ENCODE measurements around the gene NDST1.

NDST1 gene

GRCh38 chr5:150573867-150574817, 66.2 kb downstream of the NDST1 start:
- Histone ChIP-seq H3K4me2 (ENCODE audit: low read length) (no peak overlapping the region), H3K9me2 (ENCODE audit: low read depth, low read length) (no peaks in the 10 kb centered on the region), H3K27me3 (ENCODE audit: insufficient read depth, low read length) (no peaks in the 10 kb centered on the region), H3F3A (ENCODE audit: insufficient read depth, low read length) (no peaks in the 10 kb centered on the region), H2AFZ (ENCODE audit: low read length) (no peak overlapping the region), H4K20me1 (ENCODE audit: insufficient read depth, low read length) (no peaks in the 10 kb centered on the region), H3K9ac (ENCODE audit: low read length) (no peak overlapping the region), H3K4me1 (ENCODE audit: insufficient read depth, low read length, severe bottlenecking) (no peaks in the 10 kb centered on the region), H3K27ac (ENCODE audit: low read depth, low read length, poor library complexity, severe bottlenecking) (no peak overlapping the region), H3K9me3 (ENCODE audit: low read length) (no peaks in the 10 kb centered on the region), H3K4me3 (ENCODE audit: low read depth, low read length, poor library complexity, severe bottlenecking) (no peak overlapping the region), H3K79me2 (ENCODE audit: insufficient read depth, low read length) (no peaks in the 10 kb centered on the region), H3K36me3 (ENCODE audit: insufficient read depth, low read length) (no peaks in the 10 kb centered on the region)
- no peak for TF ChIP-seq EZH2 (IDR thresholded peaks at IDR 0.05; ENCODE audit: borderline replicate concordance, low read length)
- TF ChIP-seq, protein P1, sequence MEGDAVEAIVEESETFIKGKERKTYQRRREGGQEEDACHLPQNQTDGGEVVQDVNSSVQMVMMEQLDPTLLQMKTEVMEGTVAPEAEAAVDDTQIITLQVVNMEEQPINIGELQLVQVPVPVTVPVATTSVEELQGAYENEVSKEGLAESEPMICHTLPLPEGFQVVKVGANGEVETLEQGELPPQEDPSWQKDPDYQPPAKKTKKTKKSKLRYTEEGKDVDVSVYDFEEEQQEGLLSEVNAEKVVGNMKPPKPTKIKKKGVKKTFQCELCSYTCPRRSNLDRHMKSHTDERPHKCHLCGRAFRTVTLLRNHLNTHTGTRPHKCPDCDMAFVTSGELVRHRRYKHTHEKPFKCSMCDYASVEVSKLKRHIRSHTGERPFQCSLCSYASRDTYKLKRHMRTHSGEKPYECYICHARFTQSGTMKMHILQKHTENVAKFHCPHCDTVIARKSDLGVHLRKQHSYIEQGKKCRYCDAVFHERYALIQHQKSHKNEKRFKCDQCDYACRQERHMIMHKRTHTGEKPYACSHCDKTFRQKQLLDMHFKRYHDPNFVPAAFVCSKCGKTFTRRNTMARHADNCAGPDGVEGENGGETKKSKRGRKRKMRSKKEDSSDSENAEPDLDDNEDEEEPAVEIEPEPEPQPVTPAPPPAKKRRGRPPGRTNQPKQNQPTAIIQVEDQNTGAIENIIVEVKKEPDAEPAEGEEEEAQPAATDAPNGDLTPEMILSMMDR (IDR thresholded peaks at IDR 0.05; ENCODE audit: low read length), result no peak

GRCh38 chr5:150574818-150575547, 67.1 kb downstream of the NDST1 start:
- no peaks in the 10 kb centered on the region for H3F3A ChIP-seq (ENCODE audit: insufficient read depth, low read length)
- H2AFZ ChIP-seq (ENCODE audit: low read length), result no peak overlapping the region
- 0 out of 2 replicates have a peak, but pooled peaks cover 5% of the 10 kb centered on the region for H3K27me3 ChIP-seq (ENCODE audit: insufficient read depth, low read length)
- no peak overlapping the region for H3K9ac ChIP-seq (ENCODE audit: low read length)
- H3K4me3 ChIP-seq (ENCODE audit: low read depth, low read length, poor library complexity, severe bottlenecking), result no peak overlapping the region
- H3K4me1 ChIP-seq (ENCODE audit: insufficient read depth, low read length, severe bottlenecking), result no peaks in the 10 kb centered on the region
- no peak overlapping the region for H3K27ac ChIP-seq (ENCODE audit: low read depth, low read length, poor library complexity, severe bottlenecking)
- no peaks in the 10 kb centered on the region for H3K36me3 ChIP-seq (ENCODE audit: insufficient read depth, low read length)
- TF ChIP-seq, protein P1 (IDR thresholded peaks at IDR 0.05; ENCODE audit: low read length), result no peak
- no peak for TF ChIP-seq EZH2 (IDR thresholded peaks at IDR 0.05; ENCODE audit: borderline replicate concordance, low read length)
- no peaks in the 10 kb centered on the region for H4K20me1 ChIP-seq (ENCODE audit: insufficient read depth, low read length)
- no peaks in the 10 kb centered on the region for H3K9me2 ChIP-seq (ENCODE audit: low read depth, low read length)
- H3K9me3 ChIP-seq (ENCODE audit: low read length), result no peaks in the 10 kb centered on the region
- H3K4me2 ChIP-seq (ENCODE audit: low read length), result no peak overlapping the region
- H3K79me2 ChIP-seq (ENCODE audit: insufficient read depth, low read length), result no peaks in the 10 kb centered on the region

DNA sequence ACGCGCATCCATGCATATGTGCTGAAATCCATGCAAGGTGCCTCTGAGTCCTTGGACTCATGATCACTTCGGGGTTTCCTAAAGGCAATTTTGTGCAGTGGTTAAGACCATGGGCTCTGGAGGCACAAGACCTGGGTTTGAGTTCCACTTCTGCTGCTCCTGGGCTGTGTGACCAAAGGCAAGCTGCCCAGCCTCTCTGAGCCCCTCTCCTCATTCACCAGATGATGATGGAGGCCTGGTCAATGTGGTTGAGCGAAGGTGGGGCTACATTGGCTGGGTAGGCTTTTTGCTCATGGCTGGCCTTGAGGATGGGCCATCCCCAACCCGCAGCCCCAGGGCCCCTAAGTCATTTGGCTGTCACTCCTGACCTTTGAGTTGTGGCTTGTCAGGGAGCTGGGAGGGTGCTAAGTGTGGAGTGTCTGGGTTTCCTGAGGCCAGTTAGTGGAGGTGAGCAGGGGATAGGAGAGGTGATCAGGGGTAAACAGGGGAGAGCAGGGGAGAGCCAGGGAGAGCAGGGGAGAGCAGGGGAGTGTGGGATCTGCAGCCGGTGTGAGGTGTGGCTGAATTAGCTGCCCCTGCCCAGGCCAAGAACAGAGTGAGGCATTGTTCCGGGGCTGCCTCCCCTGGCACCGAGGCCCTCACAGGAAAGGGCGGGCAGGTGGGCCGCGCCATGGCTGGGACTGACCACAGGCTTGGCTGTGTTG, 68.0 kb downstream of the NDST1 start:
- no peak overlapping the region for H3K4me2 ChIP-seq (ENCODE audit: low read length)
- no peak overlapping the region for H3K9ac ChIP-seq (ENCODE audit: low read length)
- H3K27me3 ChIP-seq (ENCODE audit: insufficient read depth, low read length), result 0 out of 2 replicates have a peak, but pooled peaks cover 5% of the 10 kb centered on the region
- H3K79me2 ChIP-seq (ENCODE audit: insufficient read depth, low read length), result no peaks in the 10 kb centered on the region
- H3K4me1 ChIP-seq (ENCODE audit: insufficient read depth, low read length, severe bottlenecking), result no peaks in the 10 kb centered on the region
- no peak overlapping the region for H3K4me3 ChIP-seq (ENCODE audit: low read depth, low read length, poor library complexity, severe bottlenecking)
- no peaks in the 10 kb centered on the region for H4K20me1 ChIP-seq (ENCODE audit: insufficient read depth, low read length)
- no peak overlapping the region for H3K27ac ChIP-seq (ENCODE audit: low read depth, low read length, poor library complexity, severe bottlenecking)
- H3F3A ChIP-seq (ENCODE audit: insufficient read depth, low read length), result no peaks in the 10 kb centered on the region
- H3K36me3 ChIP-seq (ENCODE audit: insufficient read depth, low read length), result no peaks in the 10 kb centered on the region
- no peak overlapping the region for H2AFZ ChIP-seq (ENCODE audit: low read length)
- TF ChIP-seq, protein P1 (IDR thresholded peaks at IDR 0.05; ENCODE audit: low read length), result no peak
- TF ChIP-seq EZH2 (IDR thresholded peaks at IDR 0.05; ENCODE audit: borderline replicate concordance, low read length), result no peak
- no peaks in the 10 kb centered on the region for H3K9me2 ChIP-seq (ENCODE audit: low read depth, low read length)
- H3K9me3 ChIP-seq (ENCODE audit: low read length), result no peaks in the 10 kb centered on the region
